Bronchial smooth muscle cell (primary cell): ENCODE measurements around the gene USP17L21. TPM values are rescaled to one million over a fixed set of nuclear protein-coding genes. Genes with fewer than 3 reads are reported as not detected.

Experiments used
- total RNA-seq: library from RNA; depleted of rRNA; stranded (reverse); fragments of >200 nt; gene quantifications from 2 replicates; pipeline ENCODE4 v1.2.1, GENCODE V29; 2014

Gene USP17L21, protein sequence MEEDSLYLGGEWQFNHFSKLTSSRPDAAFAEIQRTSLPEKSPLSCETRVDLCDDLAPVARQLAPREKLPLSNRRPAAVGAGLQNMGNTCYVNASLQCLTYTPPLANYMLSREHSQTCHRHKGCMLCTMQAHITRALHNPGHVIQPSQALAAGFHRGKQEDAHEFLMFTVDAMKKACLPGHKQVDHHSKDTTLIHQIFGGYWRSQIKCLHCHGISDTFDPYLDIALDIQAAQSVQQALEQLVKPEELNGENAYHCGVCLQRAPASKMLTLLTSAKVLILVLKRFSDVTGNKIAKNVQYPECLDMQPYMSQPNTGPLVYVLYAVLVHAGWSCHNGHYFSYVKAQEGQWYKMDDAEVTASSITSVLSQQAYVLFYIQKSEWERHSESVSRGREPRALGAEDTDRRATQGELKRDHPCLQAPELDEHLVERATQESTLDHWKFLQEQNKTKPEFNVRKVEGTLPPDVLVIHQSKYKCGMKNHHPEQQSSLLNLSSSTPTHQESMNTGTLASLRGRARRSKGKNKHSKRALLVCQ
- not detected in 2 replicates for total RNA-seq

DNA sequence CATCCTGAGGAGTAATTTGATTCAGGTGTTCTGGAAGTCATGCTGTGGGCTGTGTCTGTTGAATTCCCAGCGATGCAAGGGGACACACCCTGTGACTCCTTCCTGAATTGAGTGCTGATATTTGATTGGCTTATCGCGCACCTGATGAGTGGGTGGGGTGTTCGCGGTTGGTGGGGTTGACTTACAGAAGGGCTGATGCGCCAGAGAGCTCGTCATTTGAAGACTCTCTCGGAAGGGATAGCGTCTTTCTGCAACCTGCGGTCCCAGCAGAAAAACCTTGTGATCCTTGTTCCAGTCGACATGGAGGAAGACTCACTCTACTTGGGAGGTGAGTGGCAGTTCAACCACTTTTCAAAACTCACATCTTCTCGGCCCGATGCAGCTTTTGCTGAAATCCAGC, at the start of gene USP17L21:
Gene USP17L21, plus strand, starts transcription at position 301 of the 400 bp plus-strand sequence. Its CDS starts 0 bp downstream, at position 301.

DNA sequence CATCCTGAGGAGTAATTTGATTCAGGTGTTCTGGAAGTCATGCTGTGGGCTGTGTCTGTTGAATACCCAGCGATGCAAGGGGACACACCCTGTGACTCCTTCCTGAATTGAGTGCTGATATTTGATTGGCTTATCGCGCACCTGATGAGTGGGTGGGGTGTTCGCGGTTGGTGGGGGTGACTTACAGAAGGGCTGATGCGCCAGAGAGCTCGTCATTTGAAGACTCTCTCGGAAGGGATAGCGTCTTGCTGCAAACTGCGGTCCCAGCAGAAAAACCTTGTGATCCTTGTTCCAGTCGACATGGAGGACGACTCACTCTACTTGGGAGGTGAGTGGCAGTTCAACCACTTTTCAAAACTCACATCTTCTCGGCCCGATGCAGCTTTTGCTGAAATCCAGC, 47.6 kb upstream of the USP17L21 start, which contains the start of gene USP17L11:
Gene USP17L11, plus strand, starts transcription at position 301 of the 400 bp plus-strand sequence. Its CDS starts 0 bp downstream, at position 301.

DNA sequence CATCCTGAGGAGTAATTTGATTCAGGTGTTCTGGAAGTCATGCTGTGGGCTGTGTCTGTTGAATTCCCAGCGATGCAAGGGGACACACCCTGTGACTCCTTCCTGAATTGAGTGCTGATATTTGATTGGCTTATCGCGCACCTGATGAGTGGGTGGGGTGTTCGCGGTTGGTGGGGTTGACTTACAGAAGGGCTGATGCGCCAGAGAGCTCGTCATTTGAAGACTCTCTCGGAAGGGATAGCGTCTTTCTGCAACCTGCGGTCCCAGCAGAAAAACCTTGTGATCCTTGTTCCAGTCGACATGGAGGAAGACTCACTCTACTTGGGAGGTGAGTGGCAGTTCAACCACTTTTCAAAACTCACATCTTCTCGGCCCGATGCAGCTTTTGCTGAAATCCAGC, 42.8 kb upstream of the USP17L21 start, which contains the start of gene USP17L12:
Gene USP17L12, plus strand, starts transcription at position 301 of the 400 bp plus-strand sequence. Its CDS starts 0 bp downstream, at position 301.

DNA sequence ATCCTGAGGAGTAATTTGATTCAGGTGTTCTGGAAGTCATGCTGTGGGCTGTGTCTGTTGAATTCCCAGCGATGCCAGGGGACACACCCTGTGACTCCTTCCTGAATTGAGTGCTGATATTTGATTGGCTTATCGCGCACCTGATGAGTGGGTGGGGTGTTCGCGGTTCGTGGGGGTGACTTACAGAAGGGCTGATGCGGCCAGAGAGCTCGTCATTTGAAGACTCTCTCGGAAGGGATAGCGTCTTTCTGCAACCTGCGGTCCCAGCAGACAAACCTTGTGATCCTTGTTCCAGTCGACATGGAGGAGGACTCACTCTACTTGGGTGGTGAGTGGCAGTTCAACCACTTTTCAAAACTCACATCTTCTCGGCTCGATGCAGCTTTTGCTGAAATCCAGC, 38.1 kb upstream of the USP17L21 start, which contains the start of gene USP17L13:
Gene USP17L13, plus strand, starts transcription at position 301 of the 400 bp plus-strand sequence. Its CDS starts 0 bp downstream, at position 301.

DNA sequence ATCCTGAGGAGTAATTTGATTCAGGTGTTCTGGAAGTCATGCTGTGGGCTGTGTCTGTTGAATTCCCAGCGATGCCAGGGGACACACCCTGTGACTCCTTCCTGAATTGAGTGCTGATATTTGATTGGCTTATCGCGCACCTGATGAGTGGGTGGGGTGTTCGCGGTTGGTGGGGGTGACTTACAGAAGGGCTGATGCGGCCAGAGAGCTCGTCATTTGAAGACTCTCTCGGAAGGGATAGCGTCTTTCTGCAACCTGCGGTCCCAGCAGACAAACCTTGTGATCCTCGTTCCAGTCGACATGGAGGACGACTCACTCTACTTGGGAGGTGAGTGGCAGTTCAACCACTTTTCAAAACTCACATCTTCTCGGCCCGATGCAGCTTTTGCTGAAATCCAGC, 28.6 kb upstream of the USP17L21 start, which contains the start of gene USP17L15:
Gene USP17L15, plus strand, starts transcription at position 301 of the 400 bp plus-strand sequence. Its CDS starts 0 bp downstream, at position 301.

DNA sequence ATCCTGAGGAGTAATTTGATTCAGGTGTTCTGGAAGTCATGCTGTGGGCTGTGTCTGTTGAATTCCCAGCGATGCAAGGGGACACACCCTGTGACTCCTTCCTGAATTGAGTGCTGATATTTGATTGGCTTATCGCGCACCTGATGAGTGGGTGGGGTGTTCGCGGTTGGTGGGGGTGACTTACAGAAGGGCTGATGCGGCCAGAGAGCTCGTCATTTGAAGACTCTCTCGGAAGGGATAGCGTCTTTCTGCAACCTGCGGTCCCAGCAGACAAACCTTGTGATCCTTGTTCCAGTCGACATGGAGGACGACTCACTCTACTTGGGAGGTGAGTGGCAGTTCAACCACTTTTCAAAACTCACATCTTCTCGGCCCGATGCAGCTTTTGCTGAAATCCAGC, 19.1 kb upstream of the USP17L21 start, which contains the start of gene USP17L17:
Gene USP17L17, plus strand, starts transcription at position 301 of the 400 bp plus-strand sequence. Its CDS starts 0 bp downstream, at position 301.

DNA sequence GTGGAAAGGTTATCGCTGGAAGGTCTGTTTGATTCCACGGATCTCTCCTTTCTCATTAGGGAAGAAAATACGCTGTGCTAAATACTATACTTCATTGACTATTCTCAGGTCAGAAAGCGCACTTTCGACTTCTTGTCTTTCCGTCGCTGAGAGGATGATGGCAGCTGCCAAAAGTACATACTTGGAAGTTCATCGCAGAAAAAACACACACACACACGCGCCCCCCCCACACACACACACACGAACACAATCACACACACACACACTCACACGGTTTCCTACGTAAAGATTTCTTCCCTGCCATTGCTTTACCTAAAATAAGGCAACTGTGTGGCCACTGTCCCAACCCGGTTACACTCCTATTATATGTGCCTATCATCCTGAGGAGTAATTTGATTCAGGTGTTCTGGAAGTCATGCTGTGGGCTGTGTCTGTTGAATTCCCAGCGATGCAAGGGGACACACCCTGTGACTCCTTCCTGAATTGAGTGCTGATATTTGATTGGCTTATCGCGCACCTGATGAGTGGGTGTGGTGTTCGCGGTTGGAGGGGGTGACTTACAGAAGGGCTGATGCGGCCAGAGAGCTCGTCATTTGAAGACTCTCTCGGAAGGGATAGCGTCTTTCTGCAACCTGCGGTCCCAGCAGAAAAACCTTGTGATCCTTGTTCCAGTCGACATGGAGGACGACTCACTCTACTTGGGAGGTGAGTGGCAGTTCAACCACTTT, 14.6 kb upstream of the USP17L21 start, which contains the start of gene USP17L18:
Gene USP17L18, plus strand, starts transcription at position 678 of the 728 bp plus-strand sequence. Its CDS starts 0 bp downstream, at position 678.

DNA sequence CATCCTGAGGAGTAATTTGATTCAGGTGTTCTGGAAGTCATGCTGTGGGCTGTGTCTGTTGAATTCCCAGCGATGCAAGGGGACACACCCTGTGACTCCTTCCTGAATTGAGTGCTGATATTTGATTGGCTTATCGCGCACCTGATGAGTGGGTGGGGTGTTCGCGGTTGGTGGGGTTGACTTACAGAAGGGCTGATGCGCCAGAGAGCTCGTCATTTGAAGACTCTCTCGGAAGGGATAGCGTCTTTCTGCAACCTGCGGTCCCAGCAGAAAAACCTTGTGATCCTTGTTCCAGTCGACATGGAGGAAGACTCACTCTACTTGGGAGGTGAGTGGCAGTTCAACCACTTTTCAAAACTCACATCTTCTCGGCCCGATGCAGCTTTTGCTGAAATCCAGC, 9.6 kb upstream of the USP17L21 start, which contains the start of gene USP17L19:
Gene USP17L19, plus strand, starts transcription at position 301 of the 400 bp plus-strand sequence. Its CDS starts 0 bp downstream, at position 301.

DNA sequence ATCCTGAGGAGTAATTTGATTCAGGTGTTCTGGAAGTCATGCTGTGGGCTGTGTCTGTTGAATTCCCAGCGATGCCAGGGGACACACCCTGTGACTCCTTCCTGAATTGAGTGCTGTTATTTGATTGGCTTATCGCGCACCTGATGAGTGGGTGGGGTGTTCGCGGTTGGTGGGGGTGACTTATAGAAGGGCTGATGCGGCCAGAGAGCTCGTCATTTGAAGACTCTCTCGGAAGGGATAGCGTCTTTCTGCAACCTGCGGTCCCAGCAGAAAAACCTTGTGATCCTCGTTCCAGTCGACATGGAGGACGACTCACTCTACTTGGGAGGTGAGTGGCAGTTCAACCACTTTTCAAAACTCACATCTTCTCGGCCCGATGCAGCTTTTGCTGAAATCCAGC, 4.8 kb upstream of the USP17L21 start, which contains the start of gene USP17L20:
Gene USP17L20, plus strand, starts transcription at position 301 of the 400 bp plus-strand sequence. Its CDS starts 0 bp downstream, at position 301.

DNA sequence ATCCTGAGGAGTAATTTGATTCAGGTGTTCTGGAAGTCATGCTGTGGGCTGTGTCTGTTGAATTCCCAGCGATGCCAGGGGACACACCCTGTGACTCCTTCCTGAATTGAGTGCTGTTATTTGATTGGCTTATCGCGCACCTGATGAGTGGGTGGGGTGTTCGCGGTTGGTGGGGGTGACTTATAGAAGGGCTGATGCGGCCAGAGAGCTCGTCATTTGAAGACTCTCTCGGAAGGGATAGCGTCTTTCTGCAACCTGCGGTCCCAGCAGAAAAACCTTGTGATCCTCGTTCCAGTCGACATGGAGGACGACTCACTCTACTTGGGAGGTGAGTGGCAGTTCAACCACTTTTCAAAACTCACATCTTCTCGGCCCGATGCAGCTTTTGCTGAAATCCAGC, 4.6 kb downstream of the USP17L21 start, which contains the start of gene USP17L22:
Gene USP17L22, plus strand, starts transcription at position 301 of the 400 bp plus-strand sequence. Its CDS starts 0 bp downstream, at position 301.

Other genes with a start within 250 kb of the USP17L21 start
- gene FAM90A26, start 92.5 kb upstream of the USP17L21 start, total RNA-seq = not detected in 2 replicates
- gene USP17L10, start 52.2 kb upstream of the USP17L21 start, total RNA-seq = not detected in 2 replicates
- gene USP17L11, start 47.5 kb upstream of the USP17L21 start, total RNA-seq = not detected in 2 replicates
- gene USP17L12, start 42.7 kb upstream of the USP17L21 start, total RNA-seq = not detected in 2 replicates
- gene USP17L13, start 38.0 kb upstream of the USP17L21 start, total RNA-seq = not detected in 2 replicates
- not detected in 2 replicates for gene USP17L15, start 28.5 kb upstream of the USP17L21 start, total RNA-seq
- gene USP17L17, start 19.0 kb upstream of the USP17L21 start, total RNA-seq = not detected in 2 replicates
- not detected in 2 replicates for gene USP17L18, start 14.2 kb upstream of the USP17L21 start, total RNA-seq
- not detected in 2 replicates for gene USP17L19, start 9.5 kb upstream of the USP17L21 start, total RNA-seq
- gene USP17L20, start 4.7 kb upstream of the USP17L21 start, total RNA-seq = not detected in 2 replicates
- not detected in 2 replicates for gene USP17L22, start 4.7 kb downstream of the USP17L21 start, total RNA-seq
- gene USP17L24, start 62.3 kb downstream of the USP17L21 start, total RNA-seq = not detected in 2 replicates
- not detected in 2 replicates for gene USP17L25, start 67.0 kb downstream of the USP17L21 start, total RNA-seq
- not detected in 2 replicates for gene USP17L26, start 71.8 kb downstream of the USP17L21 start, total RNA-seq
- not detected in 2 replicates for gene USP17L5, start 76.5 kb downstream of the USP17L21 start, total RNA-seq
- not detected in 2 replicates for gene USP17L27, start 81.3 kb downstream of the USP17L21 start, total RNA-seq
- not detected in 2 replicates for gene USP17L28, start 86.0 kb downstream of the USP17L21 start, total RNA-seq
- gene USP17L29, start 90.8 kb downstream of the USP17L21 start, total RNA-seq = not detected in 2 replicates
- not detected in 2 replicates for gene USP17L30, start 100.3 kb downstream of the USP17L21 start, total RNA-seq
- not detected in 2 replicates for gene DEFB131A, start 181.5 kb downstream of the USP17L21 start, total RNA-seq